Endothelial cell (in vitro differentiated cells): Measurements from ENCODE around the gene BMP15. TPM values are rescaled to one million over a fixed set of nuclear protein-coding genes. Genes with fewer than 3 reads are reported as not detected.

Experiments used
- DNase-seq: peaks from one replicate; pipeline ENCODE4 v3.0.0; 2021; ENCODE audit warnings: low spot score
- H3K27ac Mint-ChIP-seq: one replicate; pipeline ENCODE4 v1.8.0; 2021; ENCODE audit warnings: mixed read lengths, inconsistent platforms; ENCODE audit not compliant: unreplicated experiment
- H3K27me3 Mint-ChIP-seq: one replicate; pipeline ENCODE4 v1.8.0; 2021; ENCODE audit warnings: mild to moderate bottlenecking, moderate library complexity, mixed read lengths, inconsistent platforms; ENCODE audit not compliant: unreplicated experiment
- H3K36me3 Mint-ChIP-seq: one replicate; pipeline ENCODE4 v1.8.0; 2021; ENCODE audit warnings: mild to moderate bottlenecking, low read depth, mixed read lengths, inconsistent platforms; ENCODE audit not compliant: unreplicated experiment
- H3K4me1 Mint-ChIP-seq: one replicate; pipeline ENCODE4 v1.8.0; 2021; ENCODE audit warnings: mild to moderate bottlenecking, mixed read lengths, inconsistent platforms; ENCODE audit not compliant: unreplicated experiment
- H3K4me3 Mint-ChIP-seq: one replicate; pipeline ENCODE4 v1.8.0; 2021; ENCODE audit warnings: mild to moderate bottlenecking, mixed read lengths, inconsistent platforms; ENCODE audit not compliant: unreplicated experiment
- H3K9me3 Mint-ChIP-seq: one replicate; pipeline ENCODE4 v1.8.0; 2021; ENCODE audit warnings: mixed read lengths, inconsistent platforms; ENCODE audit not compliant: unreplicated experiment
- long read RNA-seq: library from polyadenylated mRNA; unstranded; transcript quantifications from one replicate; pipeline ENCODE4 v2.0.0, GENCODE V29; 2020; ENCODE audit not compliant: unreplicated experiment
- total RNA-seq: library from RNA; stranded (reverse); fragmentation: NEBNext Ultra II Directional; extraction: Animal tissue kit (Norgen Biotek cat#: 25700); gene quantifications from one replicate; pipeline ENCODE4 v1.2.1, GENCODE V29; 2021; ENCODE audit not compliant: unreplicated experiment
- TF ChIP-seq, protein P1 (sequence below): fragments of 200-600 bp; sonication (generic); IDR thresholded peaks from one replicate; pipeline ENCODE4 v1.5.0; 2021; ENCODE audit warnings: antibody characterized with exemption; ENCODE audit not compliant: unreplicated experiment

BMP15 gene
- not detected for total RNA-seq
- long read RNA-seq, result 0 reads

DNA sequence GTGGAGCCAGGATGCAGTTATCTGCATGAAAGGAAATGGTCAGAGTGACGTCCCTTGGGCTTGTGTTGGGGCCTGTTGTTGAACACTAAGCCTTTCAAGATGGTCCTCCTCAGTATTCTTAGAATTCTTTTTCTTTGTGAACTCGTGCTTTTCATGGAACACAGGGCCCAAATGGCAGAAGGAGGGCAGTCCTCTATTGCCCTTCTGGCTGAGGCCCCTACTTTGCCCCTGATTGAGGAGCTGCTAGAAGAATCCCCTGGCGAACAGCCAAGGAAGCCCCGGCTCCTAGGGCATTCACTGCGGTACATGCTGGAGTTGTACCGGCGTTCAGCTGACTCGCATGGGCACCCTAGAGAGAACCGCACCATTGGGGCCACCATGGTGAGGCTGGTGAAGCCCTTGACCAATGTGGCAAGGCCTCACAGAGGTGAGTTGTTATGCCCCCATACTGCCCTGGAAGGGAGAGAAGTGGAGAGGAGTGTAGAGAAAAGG lies at the start of gene BMP15:
Gene BMP15 (plus strand): TSS at position 51 of the 492 bp plus-strand sequence. CDS start 49 bp downstream, at position 100.
- H3K4me1 Mint-ChIP-seq, result peaks cover 8% of the 10 kb centered on the region
- no peak for DNase-seq
- TF ChIP-seq, protein P1, sequence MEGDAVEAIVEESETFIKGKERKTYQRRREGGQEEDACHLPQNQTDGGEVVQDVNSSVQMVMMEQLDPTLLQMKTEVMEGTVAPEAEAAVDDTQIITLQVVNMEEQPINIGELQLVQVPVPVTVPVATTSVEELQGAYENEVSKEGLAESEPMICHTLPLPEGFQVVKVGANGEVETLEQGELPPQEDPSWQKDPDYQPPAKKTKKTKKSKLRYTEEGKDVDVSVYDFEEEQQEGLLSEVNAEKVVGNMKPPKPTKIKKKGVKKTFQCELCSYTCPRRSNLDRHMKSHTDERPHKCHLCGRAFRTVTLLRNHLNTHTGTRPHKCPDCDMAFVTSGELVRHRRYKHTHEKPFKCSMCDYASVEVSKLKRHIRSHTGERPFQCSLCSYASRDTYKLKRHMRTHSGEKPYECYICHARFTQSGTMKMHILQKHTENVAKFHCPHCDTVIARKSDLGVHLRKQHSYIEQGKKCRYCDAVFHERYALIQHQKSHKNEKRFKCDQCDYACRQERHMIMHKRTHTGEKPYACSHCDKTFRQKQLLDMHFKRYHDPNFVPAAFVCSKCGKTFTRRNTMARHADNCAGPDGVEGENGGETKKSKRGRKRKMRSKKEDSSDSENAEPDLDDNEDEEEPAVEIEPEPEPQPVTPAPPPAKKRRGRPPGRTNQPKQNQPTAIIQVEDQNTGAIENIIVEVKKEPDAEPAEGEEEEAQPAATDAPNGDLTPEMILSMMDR, result no peak
- no peaks in the 10 kb centered on the region for H3K36me3 Mint-ChIP-seq
- H3K4me3 Mint-ChIP-seq, result no peak within 1 kb of the TSS
- no peak within 1 kb of the TSS for H3K27ac Mint-ChIP-seq
- peaks cover 3% of the 10 kb centered on the region for H3K27me3 Mint-ChIP-seq
- no peaks in the 10 kb centered on the region for H3K9me3 Mint-ChIP-seq

DNA sequence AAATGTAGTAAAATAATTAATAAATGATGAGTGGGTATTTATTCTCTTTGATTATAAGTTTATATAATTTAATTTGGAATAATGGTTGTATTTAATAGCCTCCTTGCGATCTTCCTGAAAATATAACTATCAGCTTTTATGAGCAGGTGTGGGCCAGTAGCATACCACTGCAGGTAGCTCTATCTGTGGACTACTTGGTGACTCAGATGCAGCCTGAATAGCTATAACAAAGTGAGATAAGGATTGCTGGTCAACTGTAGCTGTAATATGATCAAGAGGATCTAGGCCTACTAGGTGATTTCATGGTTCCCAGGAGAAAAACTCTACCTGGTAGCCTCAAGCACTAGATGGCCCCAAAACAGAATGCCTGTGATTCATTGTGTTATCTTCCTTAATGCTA lies 47.1 kb upstream of the BMP15 start:
- no peaks in the 10 kb centered on the region for H3K9me3 Mint-ChIP-seq
- no peaks in the 10 kb centered on the region for H3K27me3 Mint-ChIP-seq
- no peak for DNase-seq
- no peak overlapping the region for H3K4me3 Mint-ChIP-seq
- TF ChIP-seq, protein P1, result no peak
- H3K27ac Mint-ChIP-seq, result no peak overlapping the region
- H3K36me3 Mint-ChIP-seq, result no peaks in the 10 kb centered on the region
- no peaks in the 10 kb centered on the region for H3K4me1 Mint-ChIP-seq

DNA sequence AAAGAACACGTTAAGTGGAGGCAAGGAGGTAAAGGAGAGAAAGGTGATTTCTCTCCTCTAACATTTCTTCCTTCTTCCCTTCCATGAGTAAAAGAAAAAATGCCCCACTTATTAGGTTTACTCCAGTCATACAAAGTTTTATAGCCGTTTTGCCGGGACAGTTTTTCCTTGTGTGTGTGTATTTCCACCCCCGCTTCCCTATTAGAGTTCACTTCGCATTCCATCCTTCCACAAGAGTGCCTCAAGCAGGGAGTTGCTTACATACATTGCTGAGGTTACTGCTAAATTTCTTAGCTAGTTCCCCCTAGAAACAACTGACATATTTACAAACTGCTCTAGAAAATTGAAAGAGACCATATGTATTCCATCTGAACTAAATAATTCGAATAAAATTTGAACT lies 45.2 kb upstream of the BMP15 start:
- H3K27me3 Mint-ChIP-seq, result no peaks in the 10 kb centered on the region
- H3K4me3 Mint-ChIP-seq, result no peak overlapping the region
- no peaks in the 10 kb centered on the region for H3K4me1 Mint-ChIP-seq
- H3K9me3 Mint-ChIP-seq, result no peaks in the 10 kb centered on the region
- no peaks in the 10 kb centered on the region for H3K36me3 Mint-ChIP-seq
- DNase-seq, result no peak
- TF ChIP-seq, protein P1, result no peak
- H3K27ac Mint-ChIP-seq, result no peak overlapping the region

DNA sequence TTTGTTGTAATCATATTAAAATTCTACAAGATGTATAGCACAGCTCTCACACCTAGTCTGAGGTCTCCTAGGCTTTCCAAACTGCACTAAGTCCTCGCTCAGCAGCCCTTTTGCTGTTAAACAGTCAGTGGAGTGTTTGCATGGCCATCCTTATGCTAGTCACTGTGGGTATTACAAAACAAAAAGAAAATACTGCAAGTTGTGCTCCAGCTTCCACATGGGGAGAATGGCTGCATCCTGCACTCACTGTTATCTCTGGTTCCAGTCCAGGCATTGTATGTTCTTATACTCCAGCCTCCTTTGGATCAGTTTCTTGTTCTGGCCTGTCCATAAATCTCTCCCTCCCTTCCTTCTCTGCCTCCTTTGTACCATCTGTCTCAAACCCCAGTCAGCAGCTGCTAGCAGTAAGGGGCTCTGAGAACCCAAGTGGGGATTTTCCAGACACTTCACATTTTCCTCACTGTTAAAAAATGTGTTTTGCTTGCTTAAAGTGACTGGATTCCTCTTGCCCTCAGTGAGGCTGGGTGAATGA lies 38.5 kb upstream of the BMP15 start:
- no peak for DNase-seq
- Mint-ChIP-seq H3K36me3 (no peaks in the 10 kb centered on the region), H3K4me3 (no peak overlapping the region), H3K9me3 (no peaks in the 10 kb centered on the region), H3K27me3 (peaks cover 2% of the 10 kb centered on the region), H3K27ac (no peak overlapping the region), H3K4me1 (no peaks in the 10 kb centered on the region)
- TF ChIP-seq, protein P1, result no peak

DNA sequence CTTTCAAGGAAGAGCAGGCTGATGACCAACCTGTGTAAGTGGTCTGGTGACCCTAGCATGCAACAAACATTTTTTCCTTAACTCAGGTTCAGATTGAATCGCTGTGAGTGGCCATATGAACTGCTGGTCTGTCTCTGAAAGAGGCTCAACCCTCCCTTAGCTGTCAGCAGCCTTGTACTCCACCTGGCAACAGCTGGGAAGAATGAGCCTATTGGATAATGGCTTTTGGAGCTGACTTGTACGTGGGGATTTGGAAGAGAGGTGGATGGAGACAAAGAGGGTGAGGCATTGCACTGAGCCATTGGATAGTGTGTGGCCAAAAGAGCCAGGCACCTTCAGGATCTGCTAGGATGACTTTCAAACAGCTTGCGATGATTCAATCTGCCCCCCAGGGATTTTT lies 35.7 kb upstream of the BMP15 start:
- Mint-ChIP-seq H3K36me3 (no peaks in the 10 kb centered on the region), H3K4me1 (no peaks in the 10 kb centered on the region), H3K27ac (no peak overlapping the region), H3K27me3 (peaks cover 2% of the 10 kb centered on the region), H3K9me3 (no peaks in the 10 kb centered on the region), H3K4me3 (no peak overlapping the region)
- TF ChIP-seq, protein P1, result no peak
- no peak for DNase-seq
